SH-SY5Y (cell line): ENCODE measurements around the gene SUSD1.

Experiments
- GATA2 ChIP-seq: IDR thresholded peaks from 2 replicates; pipeline ENCODE4 v1.6.1; 2011; ENCODE audit warnings: mild to moderate bottlenecking, low read depth, low read length
- GATA3 ChIP-seq: IDR thresholded peaks from 2 replicates; pipeline ENCODE4 v1.6.1; 2011; ENCODE audit warnings: low read depth, mild to moderate bottlenecking, low read length, moderate library complexity

Gene SUSD1

DNA sequence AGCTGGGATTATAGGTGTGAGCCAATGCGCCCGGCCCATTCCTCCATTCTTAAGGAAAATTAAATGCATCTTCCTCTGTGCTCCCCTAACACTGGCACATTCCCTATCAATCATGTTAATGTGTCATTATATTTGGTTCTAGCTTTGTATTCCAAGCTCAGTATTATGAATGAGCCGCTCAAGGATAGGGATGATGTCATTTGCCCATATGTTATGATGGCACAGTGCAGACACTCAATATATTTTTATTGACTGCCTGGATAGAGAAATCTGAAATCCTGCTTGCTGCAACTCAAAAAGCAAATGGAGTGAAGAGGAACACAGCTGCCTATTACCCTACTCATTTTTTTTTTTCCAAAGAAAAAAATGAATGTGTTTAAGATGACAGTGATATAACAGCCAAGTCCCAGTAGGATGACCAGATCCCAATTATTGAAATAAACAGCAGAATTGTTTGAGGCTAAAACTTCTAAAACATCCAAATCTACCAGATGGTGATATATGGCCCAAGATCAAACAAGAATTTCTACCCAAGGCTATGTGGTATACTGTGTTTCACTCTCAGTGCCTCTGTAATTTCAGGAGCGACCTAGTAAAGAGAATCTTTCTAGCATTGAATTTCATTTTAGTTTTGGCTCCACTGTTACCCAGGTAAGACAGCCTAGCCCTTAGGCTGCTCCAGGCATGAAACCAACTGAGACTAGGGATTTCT is 16.3 kb downstream of the SUSD1 start:
- no peak for TF ChIP-seq GATA2
- no peak for TF ChIP-seq GATA3

DNA sequence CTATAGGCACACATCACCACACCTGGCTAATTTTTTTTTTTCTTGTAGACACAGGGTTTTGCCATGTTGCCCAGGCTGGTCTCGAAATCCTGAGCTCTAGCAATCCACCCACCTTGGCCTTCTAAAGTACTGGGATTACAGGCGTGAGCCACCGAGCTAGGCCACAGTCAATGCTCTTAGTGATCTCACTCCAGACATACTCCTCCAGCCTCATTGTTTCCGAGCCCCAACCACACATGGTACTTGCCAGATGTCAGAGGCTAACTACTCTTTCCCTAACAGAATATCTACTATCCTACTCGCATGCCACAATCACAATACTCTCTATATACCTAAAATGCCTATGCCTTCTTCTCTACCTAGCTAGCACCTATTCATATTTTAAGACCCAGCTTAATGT is 17.1 kb downstream of the SUSD1 start:
- no peak for TF ChIP-seq GATA3
- no peak for TF ChIP-seq GATA2

DNA sequence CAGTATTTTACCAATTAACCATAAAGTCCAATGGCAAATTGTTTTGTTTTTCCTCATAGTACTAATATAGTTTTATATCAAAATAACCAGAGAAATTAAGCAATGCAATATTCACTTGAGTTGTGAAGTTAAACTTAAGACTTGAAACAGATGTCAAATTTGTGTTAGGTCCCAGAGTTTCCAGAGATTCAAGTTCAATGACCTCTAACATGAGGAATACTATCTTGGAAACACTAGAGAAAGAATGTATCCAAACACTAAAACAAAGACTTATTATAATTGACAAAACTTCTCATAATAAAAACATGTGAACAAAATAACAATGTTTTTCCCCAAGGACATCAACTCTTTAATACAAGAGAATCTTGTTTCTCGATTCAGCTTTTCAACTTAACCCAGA is 18.0 kb downstream of the SUSD1 start:
- no peak for TF ChIP-seq GATA2

DNA sequence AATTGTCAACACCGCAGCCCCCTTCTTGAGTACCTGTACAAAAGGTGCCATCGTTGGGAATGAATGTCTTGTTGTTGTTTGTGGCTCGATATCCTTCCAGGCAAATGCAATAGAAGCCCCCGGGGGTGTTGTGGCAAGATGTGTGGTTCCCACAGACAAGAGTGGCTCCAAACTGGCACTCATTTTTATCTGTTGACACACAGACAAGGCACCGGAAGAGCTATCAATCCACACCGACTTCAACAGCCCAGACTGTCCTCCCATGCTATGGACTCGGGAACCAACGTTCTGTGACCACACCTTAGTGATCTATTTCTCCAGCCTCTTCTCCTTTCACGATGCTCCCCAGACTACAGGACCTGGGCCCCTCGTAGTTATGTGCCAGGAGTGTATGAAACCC is 25.9 kb downstream of the SUSD1 start:
- no peak for TF ChIP-seq GATA3
- no peak for TF ChIP-seq GATA2

DNA sequence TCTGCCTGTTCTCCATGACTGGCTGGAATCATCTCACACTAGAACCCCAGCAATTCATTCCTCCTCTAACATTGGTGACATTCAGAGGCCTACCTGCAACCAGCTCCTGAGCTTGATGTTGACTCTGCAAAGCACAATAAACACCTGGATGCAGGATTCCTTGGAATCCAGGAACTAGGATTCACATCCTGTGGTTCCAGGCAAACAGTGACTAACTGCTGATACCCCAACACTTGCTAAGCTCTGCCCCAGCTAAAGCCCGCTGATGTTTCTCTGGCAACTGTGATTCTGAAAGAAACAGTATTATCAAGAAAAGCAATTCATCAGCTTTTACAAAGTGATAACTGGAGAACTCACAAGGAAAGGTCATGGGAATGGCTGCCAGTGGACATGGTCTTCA is 29.2 kb downstream of the SUSD1 start:
- TF ChIP-seq GATA3 (no peak), GATA2 (no peak)

DNA sequence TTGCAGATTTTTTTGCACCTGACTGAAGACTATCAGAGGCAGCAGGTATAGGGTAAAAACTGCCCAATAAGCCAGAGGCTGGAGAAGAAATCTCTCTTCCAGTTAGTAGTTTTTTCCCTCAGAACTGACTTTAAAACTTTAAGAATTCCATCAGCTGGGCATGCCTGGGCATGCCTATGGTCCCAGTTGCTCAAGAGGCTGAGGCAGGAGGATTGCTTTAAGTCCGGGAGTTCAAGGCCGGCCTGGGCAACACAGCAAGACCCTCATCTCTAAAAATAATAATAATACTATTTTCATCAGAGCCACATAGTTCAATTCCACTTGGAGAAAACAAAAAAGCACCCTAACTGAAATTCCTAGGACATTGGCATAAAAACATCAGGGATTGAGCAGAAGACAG is 30.3 kb downstream of the SUSD1 start:
- no peak for TF ChIP-seq GATA3

DNA sequence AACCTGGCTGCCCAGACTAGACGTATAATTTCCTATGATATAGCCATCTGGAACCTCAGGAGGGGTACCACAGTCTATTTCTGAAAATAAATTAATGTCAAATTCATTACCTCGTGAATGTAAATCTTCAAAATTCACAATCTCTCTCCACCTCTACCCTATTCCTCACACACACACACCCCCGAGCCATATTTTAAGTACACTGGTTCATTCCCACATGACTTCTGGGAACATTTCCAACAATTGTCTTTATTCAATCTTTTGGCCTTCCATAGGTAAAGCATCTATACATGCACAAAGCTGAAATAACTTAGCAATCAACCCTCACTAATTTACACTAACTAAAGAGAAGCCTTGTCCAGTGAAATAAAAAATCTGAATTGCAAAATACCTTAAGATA is 32.7 kb downstream of the SUSD1 start:
- TF ChIP-seq GATA2 = no peak
- TF ChIP-seq GATA3 = no peak

DNA sequence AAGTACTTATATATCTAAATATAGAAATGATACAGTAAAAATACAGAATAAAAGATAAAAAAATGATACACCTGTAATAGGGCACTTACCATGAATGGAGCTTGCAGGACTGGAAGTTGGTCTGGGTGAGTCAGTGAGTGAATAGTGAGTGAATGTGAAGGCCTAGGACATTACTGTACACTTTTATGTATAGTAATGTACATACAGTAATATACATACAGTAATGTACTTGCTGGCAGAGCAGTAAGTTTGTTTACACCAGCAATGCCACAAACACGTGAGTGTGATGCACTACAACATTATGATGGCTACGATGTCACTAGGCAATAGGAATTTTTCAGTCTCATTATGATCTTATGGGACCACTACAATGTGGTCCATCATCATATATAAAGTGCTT is 34.2 kb downstream of the SUSD1 start:
- no peak for TF ChIP-seq GATA2
- TF ChIP-seq GATA3 = no peak

DNA sequence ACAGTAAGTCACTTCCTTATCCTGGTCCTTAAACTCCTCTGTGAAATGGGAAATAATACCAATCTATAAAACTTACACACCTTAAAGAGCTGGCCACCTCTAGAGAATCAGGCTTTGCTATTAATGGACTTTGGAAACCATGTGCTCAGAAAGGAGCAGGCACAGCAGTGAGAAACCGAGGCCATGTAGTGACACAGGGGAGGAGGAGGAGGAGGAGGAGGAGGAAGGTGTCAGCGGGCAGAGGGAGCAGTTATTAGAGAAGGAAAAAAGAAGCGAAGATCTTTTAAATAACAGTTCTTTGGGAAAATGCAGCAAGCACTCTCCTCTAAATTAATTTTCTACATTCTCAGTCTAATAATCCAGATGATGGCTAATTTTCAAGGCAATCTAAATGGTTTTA is 38.0 kb downstream of the SUSD1 start:
- no peak for TF ChIP-seq GATA3
- TF ChIP-seq GATA2 = no peak

DNA sequence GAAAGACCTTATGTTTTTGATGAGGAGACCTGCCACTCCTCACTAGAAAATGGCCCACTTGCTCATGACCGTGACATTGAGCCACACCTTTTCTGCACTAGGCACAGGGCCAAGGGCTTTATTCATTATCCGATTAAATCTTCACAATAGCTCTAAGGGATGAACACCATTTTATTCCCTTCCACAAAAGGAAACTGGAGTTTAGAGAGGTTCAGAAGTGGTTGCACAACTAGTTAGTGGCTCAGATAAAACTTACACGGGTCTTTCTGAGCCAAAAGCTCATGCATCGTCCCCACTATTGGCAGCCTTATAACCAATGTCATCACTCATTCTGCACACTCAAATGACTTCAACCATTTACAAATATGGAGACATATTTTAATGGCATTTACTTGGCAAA is 39.4 kb downstream of the SUSD1 start:
- TF ChIP-seq GATA3 (no peak), GATA2 (no peak)

DNA sequence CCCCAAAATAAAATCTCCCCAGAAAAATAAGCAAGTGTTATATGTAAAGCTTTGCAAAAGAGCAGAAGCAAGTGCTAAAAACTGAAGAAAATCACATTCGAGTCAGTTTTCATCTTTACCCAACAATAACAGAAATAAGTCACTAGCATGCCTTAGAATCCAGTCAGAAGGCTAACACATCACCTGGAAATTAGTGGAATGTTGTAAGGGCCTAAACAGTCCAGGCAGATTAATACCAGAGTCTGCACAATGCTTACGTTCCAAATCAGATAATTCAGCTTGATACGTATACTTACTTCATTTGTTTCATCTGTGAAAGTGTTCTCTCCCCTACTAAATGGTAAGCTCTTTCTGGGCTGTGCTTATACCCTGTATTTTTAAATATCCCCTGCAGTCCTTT is 42.7 kb downstream of the SUSD1 start:
- TF ChIP-seq GATA2 (no peak), GATA3 (no peak)

DNA sequence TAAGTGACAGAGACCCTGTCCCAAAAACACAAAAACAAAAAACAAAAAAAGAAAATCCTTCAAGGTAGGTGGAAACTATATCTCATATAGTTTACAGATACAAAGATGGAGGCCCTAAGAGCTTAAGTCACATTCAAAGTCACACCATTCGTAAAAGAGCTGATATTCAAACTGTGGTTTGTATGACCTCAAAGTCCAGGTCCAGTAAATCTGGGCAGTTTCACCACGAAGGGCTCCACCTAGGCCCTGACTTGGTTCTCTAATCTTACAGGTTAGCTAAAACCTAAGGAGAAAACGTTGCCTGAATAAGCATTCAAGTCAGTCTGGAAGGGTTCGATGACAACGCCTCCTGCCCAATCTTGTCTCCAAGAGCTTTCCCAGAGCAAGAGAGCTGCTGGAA is 44.1 kb downstream of the SUSD1 start:
- TF ChIP-seq GATA2 (no peak), GATA3 (no peak)

DNA sequence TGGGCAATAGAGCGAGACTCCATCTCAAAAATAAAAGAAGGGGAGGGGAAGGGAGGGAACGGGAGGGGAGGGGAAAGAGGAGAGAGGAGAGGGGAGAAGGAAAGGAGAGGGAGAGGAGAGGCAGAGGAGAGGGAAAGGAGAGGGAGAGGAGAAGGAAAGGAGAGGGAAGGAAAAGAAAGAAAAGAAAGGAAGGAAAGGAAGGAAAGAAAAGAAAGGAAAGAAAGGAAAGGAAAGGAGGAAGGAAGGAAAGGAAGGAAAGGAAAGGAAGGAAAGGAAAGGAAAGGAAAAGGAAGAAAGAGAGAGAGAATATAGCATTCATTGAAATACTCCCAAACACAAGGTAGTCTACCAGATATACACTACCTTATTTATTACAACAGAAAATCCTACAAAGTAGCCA is 44.8 kb downstream of the SUSD1 start:
- TF ChIP-seq GATA2 (no peak), GATA3 (no peak)

DNA sequence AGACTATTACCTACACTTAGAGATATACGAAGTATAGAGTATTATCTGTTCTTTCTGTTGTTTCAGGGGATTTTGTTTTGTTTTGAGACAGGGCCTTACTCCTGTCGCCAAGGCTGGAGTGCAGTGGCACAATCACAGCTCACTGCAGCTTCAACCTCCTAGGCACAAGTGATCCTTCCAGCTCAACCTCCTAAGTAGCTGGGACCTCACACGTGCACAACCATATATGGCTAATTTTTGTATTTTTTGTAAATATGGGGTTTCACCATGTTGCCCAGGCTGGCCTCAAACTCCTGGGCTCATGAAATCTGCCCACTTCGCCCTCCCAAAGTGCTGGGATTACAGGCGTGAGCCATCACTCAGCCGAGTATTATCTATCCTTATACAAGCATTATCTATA is 45.9 kb downstream of the SUSD1 start:
- no peak for TF ChIP-seq GATA3
- no peak for TF ChIP-seq GATA2

DNA sequence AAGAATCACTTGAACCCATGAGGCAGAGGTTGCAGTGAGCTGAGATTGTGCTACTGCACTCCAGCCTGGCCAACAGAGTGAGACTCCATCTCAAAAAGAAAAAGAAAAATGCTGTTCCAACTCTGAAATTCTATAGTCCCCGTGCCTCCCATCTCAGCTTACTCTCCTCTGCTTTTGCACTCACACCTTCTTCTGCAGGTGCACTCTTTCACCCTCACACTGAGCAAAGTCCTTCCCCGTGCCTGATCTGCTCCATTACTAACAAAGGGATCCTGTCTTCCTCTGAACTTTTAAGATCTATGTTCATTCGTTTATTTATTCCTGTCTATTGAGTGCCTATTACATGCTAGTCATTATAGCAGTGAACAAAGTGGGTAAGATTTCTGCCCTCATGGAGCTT is 47.8 kb downstream of the SUSD1 start:
- TF ChIP-seq GATA2 (no peak), GATA3 (no peak)

DNA sequence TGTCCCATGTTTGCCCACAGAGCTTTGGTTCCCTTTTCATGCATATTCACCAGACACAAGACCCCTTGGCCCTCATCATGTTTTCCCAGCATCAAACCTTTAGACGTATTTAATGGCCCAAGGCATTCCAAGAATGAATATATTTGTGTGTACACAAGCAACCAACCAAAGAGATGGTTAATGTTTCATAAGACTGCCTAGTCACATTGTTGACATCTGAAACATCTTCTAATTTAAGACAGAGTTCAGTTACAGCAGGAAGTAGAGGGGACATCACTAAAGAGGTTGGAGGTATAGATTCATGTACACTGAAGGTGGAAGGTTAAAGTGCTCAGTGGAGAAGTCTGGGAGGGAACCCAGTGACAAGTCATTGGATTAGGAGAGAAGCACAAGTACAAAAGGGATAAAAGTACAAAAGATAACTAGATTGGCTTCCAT is 49.1 kb downstream of the SUSD1 start:
- TF ChIP-seq GATA2 = no peak
- TF ChIP-seq GATA3 = no peak

DNA sequence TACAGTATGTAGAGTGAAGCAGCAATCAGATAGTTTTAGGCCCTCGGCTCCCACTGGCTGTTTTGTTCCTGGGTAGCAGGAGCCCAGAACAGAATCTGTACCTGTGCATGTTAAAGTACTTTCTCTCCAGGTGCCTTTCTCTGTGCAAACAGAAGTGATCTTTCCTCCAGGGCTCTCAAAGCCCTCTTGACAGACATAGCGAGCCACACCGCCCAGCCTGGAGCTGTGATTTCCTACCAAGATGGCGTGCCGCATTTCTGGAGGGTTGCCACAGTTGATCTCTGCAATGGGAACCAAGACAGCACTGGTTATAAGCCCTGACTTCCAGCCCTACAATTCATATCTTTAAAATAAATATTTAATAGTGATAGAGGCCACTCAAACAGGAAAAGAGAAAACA is 50.9 kb downstream of the SUSD1 start:
- no peak for TF ChIP-seq GATA2
- TF ChIP-seq GATA3 = no peak
